ENCODE data around the gene ALDH16A1.

- TF ChIP-seq CTCF (IDR thresholded peaks at IDR 0.05; ENCODE audit: poor library complexity) (no peak), EZH2phosphoT487 (IDR thresholded peaks at IDR 0.05; ENCODE audit: low read depth, severe bottlenecking, unreplicated experiment) (no peak), EZH2 (IDR thresholded peaks at IDR 0.05; ENCODE audit: borderline replicate concordance) (no peak)
Measured at GRCh38 chr19:49407079-49407478, 45.9 kb upstream of the ALDH16A1 start.
